Right lobe of liver (tissue), 4 donors: ENCODE results near the gene STX2.

Experiments
- POLR2A ChIP-seq: fragments of 450-650 bp; IDR thresholded peaks from one replicate; pipeline ENCODE4 v1.6.1; 2017; ENCODE audit warnings: antibody characterized with exemption, mild to moderate bottlenecking
- TF ChIP-seq, protein P1 (sequence below), 4 donors: fragments of 200-600 bp in 3 of 4; fragments of 450-650 bp in 1 of 4; IDR thresholded peaks; one replicate each; pipeline versions ENCODE4 v1.5.1 to v1.8.0; 2016 to 2022; ENCODE audit warnings: antibody characterized with exemption in 4 of 4, mild to moderate bottlenecking in 2 of 4
- donor health status: DM: no; HTN: no; CAD: no.
- donor health status: DM: no; HTN: no; CAD: no.
- donor health status: DM: no; HTN: yes; CAD: no.

DNA sequence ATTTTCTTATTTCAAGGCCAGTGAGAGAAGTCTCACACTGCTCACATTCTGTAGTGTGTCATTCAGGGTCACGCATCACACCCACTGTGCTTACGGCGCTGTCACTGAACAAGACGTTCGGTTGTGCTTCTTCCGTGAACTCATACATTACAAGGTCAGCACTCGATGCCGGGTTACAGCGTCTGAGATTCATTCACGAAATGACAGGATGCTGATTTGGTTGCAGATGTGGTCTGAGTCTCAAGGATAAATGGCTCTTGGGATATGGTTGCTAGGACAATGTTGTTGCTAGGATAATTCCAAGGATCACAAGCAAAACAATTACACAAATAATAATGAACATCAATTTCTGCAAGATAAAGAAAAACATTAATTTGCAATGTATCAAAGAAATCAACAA, 47.4 kb downstream of the STX2 start:
- TF ChIP-seq, protein P1, sequence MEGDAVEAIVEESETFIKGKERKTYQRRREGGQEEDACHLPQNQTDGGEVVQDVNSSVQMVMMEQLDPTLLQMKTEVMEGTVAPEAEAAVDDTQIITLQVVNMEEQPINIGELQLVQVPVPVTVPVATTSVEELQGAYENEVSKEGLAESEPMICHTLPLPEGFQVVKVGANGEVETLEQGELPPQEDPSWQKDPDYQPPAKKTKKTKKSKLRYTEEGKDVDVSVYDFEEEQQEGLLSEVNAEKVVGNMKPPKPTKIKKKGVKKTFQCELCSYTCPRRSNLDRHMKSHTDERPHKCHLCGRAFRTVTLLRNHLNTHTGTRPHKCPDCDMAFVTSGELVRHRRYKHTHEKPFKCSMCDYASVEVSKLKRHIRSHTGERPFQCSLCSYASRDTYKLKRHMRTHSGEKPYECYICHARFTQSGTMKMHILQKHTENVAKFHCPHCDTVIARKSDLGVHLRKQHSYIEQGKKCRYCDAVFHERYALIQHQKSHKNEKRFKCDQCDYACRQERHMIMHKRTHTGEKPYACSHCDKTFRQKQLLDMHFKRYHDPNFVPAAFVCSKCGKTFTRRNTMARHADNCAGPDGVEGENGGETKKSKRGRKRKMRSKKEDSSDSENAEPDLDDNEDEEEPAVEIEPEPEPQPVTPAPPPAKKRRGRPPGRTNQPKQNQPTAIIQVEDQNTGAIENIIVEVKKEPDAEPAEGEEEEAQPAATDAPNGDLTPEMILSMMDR (IDR thresholded peaks at IDR 0.05) = no peak
- TF ChIP-seq POLR2A = no peak
